Activated CD4-positive, alpha-beta memory T cell treated with anti-CD3 and anti-CD28 coated beads for 36 hours (primary cell): ENCODE measurements around the gene ACAN. TPM values are rescaled to one million over a fixed set of nuclear protein-coding genes. Genes with fewer than 3 reads are reported as not detected.

ENCODE experiments used
- CTCF ChIA-PET: fragments of 350-600 bp; sonication (Branson Sonifier 250); formaldehyde crosslinking; loops from one replicate; lab custom pipeline; 2021; ENCODE audit warnings: antibody characterized with exemption, inconsistent platforms; lab: Charles Lee
- POLR2A ChIA-PET: fragments of 350-600 bp; sonication (Branson Sonifier 250); formaldehyde crosslinking; loops from one replicate; lab custom pipeline; 2021; ENCODE audit warnings: antibody characterized with exemption; lab: Charles Lee
- DNase-seq: peaks from one replicate; pipeline ENCODE4 v3.0.0-alpha.2; 2020
- H3K27ac Mint-ChIP-seq: one replicate; pipeline ENCODE4 v1.8.0; 2021; ENCODE audit warnings: mixed read lengths
- H3K27me3 Mint-ChIP-seq: one replicate; pipeline ENCODE4 v1.8.0; 2021; ENCODE audit warnings: mixed read lengths
- H3K36me3 Mint-ChIP-seq: one replicate; pipeline ENCODE4 v1.8.0; 2021; ENCODE audit warnings: mixed read lengths
- H3K4me1 Mint-ChIP-seq: one replicate; pipeline ENCODE4 v1.8.0; 2021; ENCODE audit warnings: low read depth, mixed read lengths
- H3K4me3 Mint-ChIP-seq: one replicate; pipeline ENCODE4 v1.8.0; 2021; ENCODE audit warnings: mild to moderate bottlenecking, mixed read lengths
- H3K9me3 Mint-ChIP-seq: one replicate; pipeline ENCODE4 v1.8.0; 2021; ENCODE audit warnings: mixed read lengths
- intact Hi-C: fragments of 100-400 bp; cut with micrococcal nuclease; formaldehyde crosslinking; loops from one replicate; pipeline ENCODE4 v1.15.1; 2023
- total RNA-seq, 2 experiments: library from RNA; stranded (reverse); gene quantifications; one replicate each; pipeline ENCODE4 v1.2.3, GENCODE V29; 2021

The ACAN gene
- total RNA-seq, 2 experiments from 2014 or later, result not detected

GRCh38 chr15:88847144-88847543 is 43.9 kb downstream of the ACAN start:
- no peaks in the 10 kb centered on the region for H3K27me3 Mint-ChIP-seq
- DNase-seq, result no peak
- no peak overlapping the region for H3K4me3 Mint-ChIP-seq
- ChIA-PET CTCF (no interaction called here), POLR2A (no interaction called here)
- no peaks in the 10 kb centered on the region for H3K36me3 Mint-ChIP-seq
- peaks cover 9% of the 10 kb centered on the region for H3K4me1 Mint-ChIP-seq
- H3K9me3 Mint-ChIP-seq, result no peaks in the 10 kb centered on the region
- no peak overlapping the region for H3K27ac Mint-ChIP-seq
- intact Hi-C loops, result no loop called here

GRCh38 chr15:88848203-88848602 is 45.0 kb downstream of the ACAN start:
- Mint-ChIP-seq H3K4me3 (no peak overlapping the region), H3K4me1 (peaks cover 9% of the 10 kb centered on the region), H3K9me3 (no peaks in the 10 kb centered on the region), H3K27ac (no peak overlapping the region), H3K27me3 (no peaks in the 10 kb centered on the region), H3K36me3 (no peaks in the 10 kb centered on the region)
- no peak for DNase-seq
- intact Hi-C loops, result no loop called here
- POLR2A ChIA-PET, result no interaction called here
- CTCF ChIA-PET, result no interaction called here

- Mint-ChIP-seq H3K9me3 (peaks cover 7% of the 10 kb centered on the region), H3K27ac (no peak overlapping the region), H3K4me3 (no peak overlapping the region), H3K27me3 (no peaks in the 10 kb centered on the region), H3K36me3 (peaks cover under 1% of the 10 kb centered on the region), H3K4me1 (peaks cover 8% of the 10 kb centered on the region)
- ChIA-PET POLR2A (no interaction called here), CTCF (no interaction called here)
- DNase-seq, result no peak
- intact Hi-C loops, result no loop called here
These were observed 46.3 kb downstream of the ACAN start for GRCh38 chr15:88849376-88850072.

GRCh38 chr15:88852476-88852875 is 49.2 kb downstream of the ACAN start:
- ChIA-PET CTCF (no interaction called here), POLR2A (no interaction called here)
- Mint-ChIP-seq H3K4me3 (no peak overlapping the region), H3K9me3 (peaks cover 14% of the 10 kb centered on the region), H3K27me3 (no peaks in the 10 kb centered on the region), H3K4me1 (no peaks in the 10 kb centered on the region), H3K27ac (no peak overlapping the region), H3K36me3 (peaks cover 5% of the 10 kb centered on the region)
- no peak for DNase-seq
- intact Hi-C loops, result no loop called here

- Mint-ChIP-seq H3K4me3 (no peak overlapping the region), H3K9me3 (peaks cover 11% of the 10 kb centered on the region), H3K27ac (no peak overlapping the region), H3K36me3 (peaks cover 9% of the 10 kb centered on the region), H3K27me3 (peaks cover 1% of the 10 kb centered on the region), H3K4me1 (no peaks in the 10 kb centered on the region)
- ChIA-PET POLR2A (no interaction called here), CTCF (no interaction called here)
- no peak for DNase-seq
- intact Hi-C loops, result no loop called here
These were observed 55.7 kb downstream of the ACAN start for GRCh38 chr15:88858934-88859333.

- POLR2A ChIA-PET, result no interaction called here
- Mint-ChIP-seq H3K27ac (no peak overlapping the region), H3K4me3 (no peak overlapping the region), H3K9me3 (peaks cover 6% of the 10 kb centered on the region), H3K27me3 (peaks cover 1% of the 10 kb centered on the region), H3K36me3 (peaks cover 8% of the 10 kb centered on the region), H3K4me1 (no peaks in the 10 kb centered on the region)
- intact Hi-C loops, result no loop called here
- no peak for DNase-seq
- CTCF ChIA-PET, result no interaction called here
These were observed 56.3 kb downstream of the ACAN start for GRCh38 chr15:88859550-88859949.

DNA sequence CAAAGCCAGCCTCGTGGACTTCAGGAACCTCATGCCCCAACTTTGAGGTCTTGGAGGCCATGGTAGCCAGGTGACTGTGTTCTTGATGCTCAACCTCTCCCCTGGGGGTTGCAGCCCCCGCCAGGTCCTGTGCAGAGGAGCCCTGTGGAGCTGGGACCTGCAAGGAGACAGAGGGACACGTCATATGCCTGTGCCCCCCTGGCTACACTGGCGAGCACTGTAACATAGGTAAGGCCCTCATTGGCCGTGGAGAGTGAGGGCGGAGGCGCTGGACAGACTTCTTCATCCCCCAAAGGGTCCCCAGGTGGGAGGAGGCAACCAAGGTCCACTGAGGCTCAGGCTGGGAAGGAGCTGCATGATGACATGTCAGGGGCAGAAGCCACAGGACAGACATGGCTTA is 57.0 kb downstream of the ACAN start:
- intact Hi-C loops, result no loop called here
- no peaks in the 10 kb centered on the region for H3K4me1 Mint-ChIP-seq
- H3K4me3 Mint-ChIP-seq, result no peak overlapping the region
- H3K9me3 Mint-ChIP-seq, result no peaks in the 10 kb centered on the region
- DNase-seq, result no peak
- peaks cover 4% of the 10 kb centered on the region for H3K36me3 Mint-ChIP-seq
- no peak overlapping the region for H3K27ac Mint-ChIP-seq
- peaks cover 1% of the 10 kb centered on the region for H3K27me3 Mint-ChIP-seq
- POLR2A ChIA-PET, result no interaction called here
- CTCF ChIA-PET, result no interaction called here

DNA sequence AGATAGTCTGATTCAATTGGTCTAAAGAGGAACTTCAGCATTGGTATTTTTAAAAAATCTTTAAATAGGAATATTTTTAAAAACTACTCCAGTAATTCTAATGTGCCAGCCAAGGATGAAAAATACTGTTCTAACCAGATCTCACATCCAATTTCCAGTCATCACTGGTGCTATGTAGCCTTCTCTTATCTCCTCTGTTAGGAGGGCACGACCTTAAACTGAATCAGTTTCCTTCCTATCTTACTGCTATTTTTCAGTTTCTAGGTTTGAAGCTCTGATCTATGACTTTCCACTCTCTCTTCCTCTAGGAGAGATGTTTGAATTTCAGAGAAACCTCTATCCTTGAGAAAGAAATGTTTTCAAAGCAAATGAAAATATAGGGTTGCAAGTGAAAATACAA is 60.2 kb downstream of the ACAN start:
- H3K36me3 Mint-ChIP-seq, result peaks cover 4% of the 10 kb centered on the region
- no peaks in the 10 kb centered on the region for H3K4me1 Mint-ChIP-seq
- H3K4me3 Mint-ChIP-seq, result no peak overlapping the region
- H3K9me3 Mint-ChIP-seq, result no peaks in the 10 kb centered on the region
- ChIA-PET POLR2A (no interaction called here), CTCF (no interaction called here)
- intact Hi-C loops, result no loop called here
- DNase-seq, result no peak
- peaks cover 1% of the 10 kb centered on the region for H3K27me3 Mint-ChIP-seq
- no peak overlapping the region for H3K27ac Mint-ChIP-seq

GRCh38 chr15:88864861-88865497 is 61.7 kb downstream of the ACAN start:
- Mint-ChIP-seq H3K27ac (no peak overlapping the region), H3K36me3 (no peaks in the 10 kb centered on the region), H3K4me1 (no peaks in the 10 kb centered on the region), H3K27me3 (no peaks in the 10 kb centered on the region), H3K4me3 (no peak overlapping the region), H3K9me3 (no peaks in the 10 kb centered on the region)
- intact Hi-C loops, result no loop called here
- ChIA-PET CTCF (no interaction called here), POLR2A (no interaction called here)
- DNase-seq, result no peak

GRCh38 chr15:88865498-88866099 is 62.4 kb downstream of the ACAN start:
- Mint-ChIP-seq H3K4me3 (no peak overlapping the region), H3K27ac (no peak overlapping the region), H3K36me3 (no peaks in the 10 kb centered on the region), H3K27me3 (no peaks in the 10 kb centered on the region), H3K9me3 (no peaks in the 10 kb centered on the region), H3K4me1 (no peaks in the 10 kb centered on the region)
- no peak for DNase-seq
- POLR2A ChIA-PET, result no interaction called here
- intact Hi-C loops, result no loop called here
- CTCF ChIA-PET, result no interaction called here

DNA sequence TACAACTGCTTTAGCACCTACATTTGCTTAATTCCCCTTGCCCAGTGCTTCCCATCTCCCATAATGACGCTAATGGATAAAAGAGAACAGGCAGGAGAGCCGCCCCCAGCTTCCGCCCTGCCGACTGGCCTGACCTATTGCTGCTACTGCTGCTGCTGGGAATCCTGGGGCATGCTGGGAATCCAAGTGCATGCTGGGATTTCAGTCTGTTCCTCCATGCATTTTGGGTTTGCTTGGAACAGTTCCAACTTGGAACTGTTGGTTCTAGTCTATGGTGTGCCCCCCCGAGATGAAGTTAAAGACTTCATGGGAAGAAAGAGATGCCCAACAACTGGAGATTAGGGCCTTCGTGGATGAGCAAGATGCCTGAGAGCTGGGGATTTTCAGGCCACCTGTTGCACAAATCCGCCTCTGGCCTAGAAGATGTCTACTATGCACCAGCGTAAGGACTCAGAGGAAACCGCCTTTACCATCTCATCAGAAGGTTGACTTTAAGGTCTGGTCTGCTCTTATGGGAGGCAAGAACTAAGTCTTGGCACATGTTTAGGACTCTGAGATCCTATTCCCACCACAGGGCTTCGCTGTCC is 63.2 kb downstream of the ACAN start:
- no peaks in the 10 kb centered on the region for H3K36me3 Mint-ChIP-seq
- no peaks in the 10 kb centered on the region for H3K9me3 Mint-ChIP-seq
- POLR2A ChIA-PET, result no interaction called here
- CTCF ChIA-PET, result no interaction called here
- no peak for DNase-seq
- H3K4me1 Mint-ChIP-seq, result no peaks in the 10 kb centered on the region
- H3K4me3 Mint-ChIP-seq, result no peak overlapping the region
- no peaks in the 10 kb centered on the region for H3K27me3 Mint-ChIP-seq
- no peak overlapping the region for H3K27ac Mint-ChIP-seq
- intact Hi-C loops, result no loop called here

- Mint-ChIP-seq H3K27ac (no peak overlapping the region), H3K9me3 (no peaks in the 10 kb centered on the region), H3K4me1 (no peaks in the 10 kb centered on the region), H3K36me3 (peaks cover 2% of the 10 kb centered on the region), H3K4me3 (no peak overlapping the region), H3K27me3 (no peaks in the 10 kb centered on the region)
- POLR2A ChIA-PET, result no interaction called here
- CTCF ChIA-PET, result interaction anchor here (1.1 to 1.4 kb wide), 2 partner anchors 8 to 81 kb away, joined by 3 to 7 read pairs; no protein-coding TSS in a partner anchor
- intact Hi-C loops, result no loop called here
- no peak for DNase-seq
These were observed 68.1 kb downstream of the ACAN start for GRCh38 chr15:88871313-88871712.
